Jurkat, Clone E6-1 (cell line): ENCODE data around the gene TRPM8.

Experiments
- DNase-seq: peaks from one replicate; pipeline ENCODE4 v3.0.0-alpha.2; 2011; ENCODE audit warnings: low read depth, low spot score
- H3K4me3 ChIP-seq: 2 replicates; pipeline ENCODE4 v1.5.1; 2011; ENCODE audit warnings: mild to moderate bottlenecking, low read length, control low read depth, moderate library complexity

Gene TRPM8

DNA sequence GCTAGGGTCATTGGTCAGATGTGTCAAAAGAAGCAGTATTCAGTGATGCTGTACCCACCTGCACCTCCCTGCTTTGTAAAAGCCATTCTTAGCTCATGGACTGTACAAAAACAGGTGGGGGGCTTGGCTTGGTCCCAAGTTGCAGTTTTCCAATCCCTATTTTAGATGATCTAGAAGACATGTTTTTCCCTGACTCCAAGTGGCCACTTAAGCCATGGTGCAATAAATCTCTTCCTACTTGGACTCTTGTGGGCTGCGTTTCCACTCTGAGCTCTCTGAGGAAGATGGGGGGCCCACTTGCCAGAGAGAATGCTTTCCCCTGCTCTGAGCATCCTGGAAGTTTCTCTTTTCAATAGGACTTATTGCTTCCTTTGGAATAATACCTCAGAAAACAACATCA is 76.3 kb downstream of the TRPM8 start:
- H3K4me3 ChIP-seq = no peak overlapping the region
- DNase-seq = no peak

DNA sequence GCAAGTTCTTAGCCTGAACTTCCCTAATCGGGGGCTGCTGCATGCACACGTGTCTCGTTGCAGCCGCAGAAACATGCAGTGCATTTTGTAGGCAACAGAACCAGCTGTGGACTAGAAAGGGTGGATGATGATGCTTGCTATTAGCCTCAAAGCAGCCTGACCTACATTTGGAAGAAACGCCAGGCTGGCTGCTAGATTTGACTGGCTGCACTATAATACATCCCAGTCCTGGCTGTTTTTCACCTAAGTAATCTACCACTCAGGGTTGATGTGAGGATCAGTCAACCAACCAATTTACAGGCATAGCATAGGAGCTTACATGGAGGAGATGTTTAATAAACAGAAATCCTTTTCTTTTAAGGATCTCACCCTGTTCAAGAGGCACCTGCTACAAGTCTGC is 77.0 kb downstream of the TRPM8 start:
- no peak for DNase-seq
- no peak overlapping the region for H3K4me3 ChIP-seq

DNA sequence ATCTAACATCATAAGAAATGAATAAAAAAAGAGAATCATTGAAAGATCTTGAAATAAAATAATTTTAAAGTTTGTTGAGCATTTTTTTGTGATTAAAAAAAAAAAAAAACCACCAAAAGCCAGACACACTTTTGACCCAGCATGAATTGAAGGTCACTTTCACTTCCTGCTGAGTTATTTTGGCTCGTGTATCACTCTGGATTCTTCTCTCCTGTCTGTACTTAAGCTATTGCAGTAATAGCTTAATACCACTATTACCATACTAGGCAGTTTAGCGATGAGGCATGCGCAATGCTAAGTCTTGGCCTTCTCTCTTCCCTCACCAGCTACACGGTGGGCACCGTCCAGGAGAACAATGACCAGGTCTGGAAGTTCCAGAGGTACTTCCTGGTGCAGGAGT is 78.8 kb downstream of the TRPM8 start:
- no peak overlapping the region for H3K4me3 ChIP-seq
- no peak for DNase-seq

DNA sequence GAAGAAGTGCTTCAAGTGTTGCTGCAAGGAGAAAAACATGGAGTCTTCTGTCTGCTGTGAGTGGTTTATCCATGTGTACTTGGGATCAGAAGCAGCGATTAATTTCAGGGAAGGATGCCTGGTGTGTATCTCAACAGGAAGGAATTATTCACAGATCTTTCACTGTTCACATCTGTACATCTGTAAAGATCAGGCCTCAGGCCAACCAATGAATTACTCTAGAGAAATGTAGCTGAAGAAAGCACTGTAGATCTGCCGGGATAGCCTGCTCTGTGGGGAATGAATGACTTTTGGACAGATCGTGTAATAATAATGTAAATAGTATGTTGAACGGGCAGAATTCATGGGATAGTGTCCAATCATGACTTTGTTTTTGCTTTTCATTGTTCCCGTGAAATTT is 79.3 kb downstream of the TRPM8 start:
- DNase-seq = no peak
- no peak overlapping the region for H3K4me3 ChIP-seq

DNA sequence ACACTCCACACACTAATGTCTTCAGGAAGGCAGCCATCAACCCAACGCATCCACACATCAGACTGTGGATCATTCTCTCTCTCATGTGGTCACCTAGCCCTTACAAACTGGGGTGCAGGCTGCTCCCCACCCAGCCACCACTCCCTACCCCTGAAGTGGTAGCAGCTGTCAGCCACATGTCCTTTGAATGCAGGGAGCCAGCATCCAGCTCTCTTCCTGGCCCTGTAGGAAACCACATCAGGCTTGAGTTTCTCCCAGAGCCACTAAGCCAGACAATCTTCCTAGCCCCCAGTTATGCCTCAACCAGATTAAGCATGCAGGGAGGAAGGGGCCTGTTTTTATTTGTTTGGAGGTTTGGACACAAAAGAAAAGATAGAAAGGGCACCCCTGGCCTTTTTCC is 80.5 kb downstream of the TRPM8 start:
- DNase-seq = no peak
- no peak overlapping the region for H3K4me3 ChIP-seq

DNA sequence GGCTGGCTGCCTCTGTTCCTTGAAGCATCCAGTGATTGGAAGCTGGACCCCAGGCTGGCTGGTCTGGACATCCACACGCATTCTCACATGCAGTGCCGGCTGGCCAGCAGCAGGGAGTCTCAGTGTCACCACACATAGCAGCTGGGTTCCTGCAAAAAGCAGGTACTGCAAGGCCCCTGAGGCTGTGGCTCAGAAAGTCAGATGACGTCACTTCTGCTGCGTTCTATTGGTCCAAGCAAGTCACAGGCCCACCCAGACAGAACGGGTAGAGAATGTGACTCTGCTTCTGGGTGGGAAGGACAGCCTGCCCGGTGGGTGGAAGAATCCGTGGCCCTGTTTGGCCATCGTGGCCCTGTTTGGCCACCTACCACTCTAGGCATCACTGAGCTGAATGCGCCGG is 82.0 kb downstream of the TRPM8 start:
- no peak overlapping the region for H3K4me3 ChIP-seq
- DNase-seq = peak; percentile 12

DNA sequence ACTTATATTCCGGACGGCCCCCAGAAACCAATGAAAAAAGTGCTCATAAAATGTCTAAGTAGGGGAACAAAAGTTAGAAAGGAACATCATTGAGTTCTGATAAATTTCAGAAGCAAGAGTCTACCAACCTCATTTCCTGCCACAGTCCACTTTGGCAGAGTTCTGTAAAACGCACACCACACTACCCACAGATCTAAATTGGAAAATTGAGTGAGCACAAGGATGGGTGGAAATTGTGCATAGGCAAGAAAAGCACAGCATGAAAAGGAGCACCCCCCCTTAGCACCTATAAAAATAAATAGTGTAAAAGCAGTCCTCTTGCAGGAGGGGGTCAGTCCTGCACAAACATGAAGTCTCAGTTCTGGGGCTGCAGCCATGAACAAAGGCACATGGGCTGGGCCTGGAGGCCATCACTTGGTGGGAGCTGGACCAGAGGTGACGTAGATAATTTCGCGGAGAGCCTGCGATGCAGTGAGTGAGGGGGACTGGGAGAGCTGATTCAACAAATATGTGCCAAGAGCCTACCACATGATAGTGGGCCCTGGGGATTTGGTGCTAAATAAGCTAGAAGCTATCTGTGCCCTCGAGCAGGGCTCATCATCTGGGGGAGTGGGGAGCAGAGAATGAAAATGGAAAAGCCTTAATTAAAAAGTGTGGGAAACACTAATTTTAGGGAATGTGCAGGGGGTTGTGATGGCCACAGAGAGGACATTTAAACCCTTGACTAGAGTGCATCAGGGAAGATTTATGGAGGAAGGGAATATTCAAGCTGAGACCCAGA is 84.4 kb downstream of the TRPM8 start:
- peak; percentile 20 for DNase-seq
- H3K4me3 ChIP-seq = no peak overlapping the region

DNA sequence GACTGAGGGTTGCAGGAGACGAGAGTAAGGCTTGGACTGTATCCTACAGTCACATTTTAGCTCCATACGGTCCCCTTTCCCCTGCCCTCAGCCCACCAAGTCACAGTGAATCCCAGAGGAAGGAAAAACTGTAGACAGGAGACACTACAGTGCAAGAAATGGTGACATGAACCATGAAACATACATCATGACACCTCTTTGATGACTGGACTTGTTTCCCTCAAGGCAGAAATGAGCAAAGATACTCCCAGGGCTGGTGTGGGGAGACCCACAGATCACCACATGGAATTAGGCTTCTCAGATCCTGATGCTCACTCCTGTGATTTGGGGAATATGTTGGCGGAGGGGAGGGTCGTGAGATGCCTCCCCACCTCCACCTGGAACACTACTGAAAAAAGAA is 85.1 kb downstream of the TRPM8 start:
- no peak for DNase-seq

DNA sequence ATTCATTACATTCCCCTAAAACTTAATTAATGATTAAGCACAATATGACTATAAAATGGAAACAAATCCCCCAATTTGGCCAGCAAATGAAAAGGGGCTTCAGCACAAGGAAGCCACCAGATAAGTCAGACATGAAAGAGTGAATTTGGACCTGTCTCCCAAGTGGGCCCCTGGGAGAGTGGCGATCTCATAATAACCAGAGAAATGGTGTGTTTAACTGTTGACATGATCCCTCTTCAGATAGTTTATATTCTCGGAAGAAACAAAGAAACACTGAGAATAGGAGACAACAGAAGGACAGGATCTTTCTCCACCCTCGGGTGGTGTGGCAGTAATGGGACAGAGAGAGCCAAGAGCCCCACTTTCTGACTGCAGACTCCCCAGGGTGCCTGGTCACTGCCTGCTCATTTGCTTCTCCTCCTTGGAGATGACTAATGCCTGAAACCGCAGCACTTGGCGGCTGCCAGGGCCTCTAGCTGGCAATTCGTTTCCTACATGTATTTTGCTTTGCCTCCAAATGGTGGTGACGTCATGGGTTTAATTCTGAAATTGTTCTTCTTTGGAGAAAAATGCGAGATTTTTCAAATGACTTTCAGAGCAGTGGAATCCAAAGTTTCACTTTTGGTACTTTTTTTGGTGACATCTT is 86.9 kb downstream of the TRPM8 start:
- DNase-seq = no peak

More for the DNA sequence above, 85.1 kb downstream of the TRPM8 start:
- no peak overlapping the region for H3K4me3 ChIP-seq

DNA sequence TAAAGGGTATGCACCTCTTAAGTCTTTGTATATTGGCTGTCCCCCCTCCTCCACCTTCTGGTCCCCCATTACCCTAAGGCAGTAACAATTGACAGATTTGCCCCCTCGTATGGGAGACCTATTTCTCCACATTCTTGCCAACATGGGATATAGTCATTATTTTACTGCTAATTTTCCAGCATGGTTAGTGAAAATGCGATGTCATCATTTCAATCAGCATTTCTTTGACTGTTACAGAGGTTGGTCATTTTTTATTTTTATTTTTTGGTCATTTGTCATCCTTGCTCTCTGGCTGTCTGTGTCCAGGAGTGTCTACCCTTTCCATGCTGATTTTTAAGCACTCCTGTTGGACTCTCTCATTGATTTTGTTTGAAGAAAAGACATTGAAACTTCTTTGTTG is 88.0 kb downstream of the TRPM8 start:
- H3K4me3 ChIP-seq = no peak overlapping the region
- no peak for DNase-seq

More for the DNA sequence above, 86.9 kb downstream of the TRPM8 start:
- no peak overlapping the region for H3K4me3 ChIP-seq

DNA sequence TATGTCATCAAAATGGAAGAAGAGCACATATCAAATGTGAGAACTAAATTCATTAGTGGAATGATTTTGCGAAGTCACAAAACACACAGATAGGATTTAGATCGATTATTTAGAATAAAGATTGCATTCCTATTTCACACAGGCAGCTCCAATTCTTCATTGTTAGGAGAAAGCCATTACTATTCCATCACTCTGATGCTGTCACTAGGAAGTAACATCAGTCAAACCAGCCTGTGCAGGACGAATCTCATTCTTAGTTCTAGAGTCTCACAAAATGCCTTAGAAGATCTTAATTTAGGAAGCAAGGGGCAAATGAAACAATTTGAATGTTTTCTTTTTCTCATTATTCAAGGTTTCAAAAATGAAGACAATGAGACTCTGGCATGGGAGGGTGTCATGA is 89.3 kb downstream of the TRPM8 start:
- no peak for DNase-seq
- H3K4me3 ChIP-seq = no peak overlapping the region

DNA sequence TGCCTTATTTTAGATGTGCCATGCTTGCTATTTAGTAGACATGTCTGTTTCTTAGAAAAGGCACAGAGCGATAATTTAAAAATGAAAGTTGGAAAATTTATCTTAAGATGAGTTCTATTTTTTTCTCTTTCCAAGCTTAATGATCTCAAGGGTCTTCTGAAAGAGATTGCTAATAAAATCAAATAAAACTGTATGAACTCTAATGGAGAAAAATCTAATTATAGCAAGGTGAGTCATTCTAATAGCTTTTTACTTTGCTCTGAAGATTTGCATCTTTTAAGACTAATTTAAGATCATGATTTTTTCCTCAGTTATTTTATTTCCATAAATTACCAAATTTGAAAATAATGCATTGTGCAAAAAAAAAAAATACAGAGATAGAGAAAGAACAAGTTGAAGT is 97.3 kb downstream of the TRPM8 start:
- H3K4me3 ChIP-seq = no peak overlapping the region
- DNase-seq = no peak

DNA sequence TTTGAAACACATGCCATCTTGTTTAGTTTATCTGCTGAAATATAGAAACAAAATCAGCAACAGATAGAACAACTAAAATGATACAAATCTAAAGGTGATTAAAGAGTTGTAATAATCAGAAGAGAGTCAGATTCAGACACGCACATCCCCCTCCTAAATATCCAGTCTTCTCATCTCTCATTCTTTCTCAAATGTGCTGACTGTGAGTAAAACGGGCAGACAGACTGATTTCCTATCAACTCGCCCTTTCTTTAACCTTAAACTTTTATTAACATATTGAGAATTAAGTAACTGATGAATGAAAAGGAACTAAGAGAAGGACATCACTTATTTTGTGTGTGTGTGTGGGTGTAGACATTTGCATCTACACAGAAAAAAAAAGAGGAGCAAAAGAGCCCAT is 98.7 kb downstream of the TRPM8 start:
- H3K4me3 ChIP-seq = no peak overlapping the region
- DNase-seq = no peak

DNA sequence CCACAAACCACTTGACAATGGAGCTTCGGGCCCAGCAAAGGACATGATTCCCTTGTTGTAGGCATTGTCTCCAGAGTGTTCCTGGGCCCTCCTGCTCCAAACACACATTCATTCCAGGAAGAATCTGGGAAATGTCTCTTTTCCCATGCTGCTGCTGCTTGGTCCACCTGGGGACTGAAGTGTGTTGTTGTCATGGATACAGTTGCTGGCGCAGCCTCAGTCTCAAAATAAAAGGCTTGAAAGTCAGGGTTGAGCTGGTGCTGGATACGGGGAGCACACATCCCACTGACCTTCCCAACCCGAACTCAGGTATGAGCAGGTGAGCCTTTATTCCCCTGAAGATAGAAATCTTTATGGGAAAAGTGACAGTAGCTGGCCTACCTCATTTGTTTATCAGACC is 102.7 kb downstream of the TRPM8 start:
- no peak overlapping the region for H3K4me3 ChIP-seq
- no peak for DNase-seq

DNA sequence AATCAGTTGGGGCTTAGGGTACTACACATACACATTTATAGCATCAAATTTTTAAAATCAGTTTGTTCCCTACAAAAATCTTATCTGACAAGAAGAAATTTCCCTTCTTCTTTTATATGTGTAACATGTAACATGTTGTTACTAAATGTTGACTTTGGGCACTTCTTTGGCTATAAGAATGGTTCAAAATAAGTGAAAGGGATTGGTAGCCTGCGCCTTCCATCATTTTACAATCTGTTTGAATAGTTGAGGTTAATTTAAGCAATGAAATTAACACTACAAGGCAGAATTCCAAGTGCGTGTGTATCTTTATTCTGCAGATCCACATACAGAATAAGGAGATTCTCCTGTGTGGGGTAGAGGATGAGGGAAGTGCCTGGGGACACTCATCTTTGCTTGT is 103.2 kb downstream of the TRPM8 start:
- no peak overlapping the region for H3K4me3 ChIP-seq
- DNase-seq = no peak

DNA sequence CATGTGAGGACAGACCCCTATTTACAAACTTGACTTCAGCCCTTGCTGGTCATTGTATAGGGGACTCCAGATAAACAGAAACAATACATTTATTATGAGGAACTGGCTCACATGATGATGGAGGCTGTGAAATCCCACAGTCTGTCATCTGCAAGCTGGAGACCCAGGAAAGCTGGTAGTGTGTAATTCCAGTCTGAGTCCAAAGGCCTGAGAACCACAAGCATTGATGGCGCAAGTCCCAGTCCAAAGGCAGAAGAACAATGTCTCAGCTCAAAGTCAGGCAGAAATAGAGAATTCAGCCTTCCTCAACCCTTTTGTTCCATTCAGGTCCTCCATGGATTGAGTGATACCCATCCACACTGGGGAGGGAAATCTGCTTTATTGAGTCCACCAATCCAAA is 105.3 kb downstream of the TRPM8 start:
- H3K4me3 ChIP-seq = no peak overlapping the region
- no peak for DNase-seq

DNA sequence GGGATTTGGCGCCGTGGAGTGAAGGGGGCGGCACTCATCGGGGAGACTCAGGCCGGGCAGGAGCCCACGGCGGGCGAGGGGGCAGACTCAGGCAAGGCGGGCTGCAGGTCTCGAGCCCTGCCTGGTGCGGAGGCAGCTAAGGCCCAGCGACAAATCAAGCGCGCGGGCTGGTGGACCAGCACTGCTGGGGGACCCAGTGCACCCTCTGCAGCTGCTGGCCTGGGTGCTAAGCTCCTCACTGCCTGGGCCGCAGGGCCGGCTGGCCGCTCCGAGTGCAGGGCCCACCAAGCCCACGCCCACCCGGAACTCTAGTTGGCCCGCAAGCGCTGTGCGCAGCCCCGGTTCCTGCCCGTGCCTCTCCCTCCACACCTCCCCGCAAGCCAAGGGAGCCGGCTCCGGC is 107.1 kb downstream of the TRPM8 start:
- no peak overlapping the region for H3K4me3 ChIP-seq
- no peak for DNase-seq

DNA sequence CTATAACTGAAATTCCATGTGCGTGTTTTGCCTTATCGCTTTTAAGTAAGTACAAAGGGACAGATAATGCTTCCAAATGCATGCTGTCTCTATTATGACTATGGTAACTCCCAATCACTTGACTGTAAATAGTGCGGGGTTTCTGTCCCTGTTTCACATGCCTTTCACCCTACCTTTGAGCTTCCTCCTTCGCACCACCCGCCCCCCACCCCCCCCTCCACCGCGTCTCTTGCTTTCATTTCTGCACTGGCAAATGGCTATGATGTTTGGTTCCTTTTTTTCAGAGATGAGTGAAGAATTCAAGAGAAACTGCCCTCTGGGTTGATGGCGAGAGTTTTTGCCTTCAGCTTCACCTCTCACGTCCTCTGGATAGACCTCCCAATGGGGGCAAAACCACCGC is 108.3 kb downstream of the TRPM8 start:
- H3K4me3 ChIP-seq = no peak overlapping the region
- no peak for DNase-seq

DNA sequence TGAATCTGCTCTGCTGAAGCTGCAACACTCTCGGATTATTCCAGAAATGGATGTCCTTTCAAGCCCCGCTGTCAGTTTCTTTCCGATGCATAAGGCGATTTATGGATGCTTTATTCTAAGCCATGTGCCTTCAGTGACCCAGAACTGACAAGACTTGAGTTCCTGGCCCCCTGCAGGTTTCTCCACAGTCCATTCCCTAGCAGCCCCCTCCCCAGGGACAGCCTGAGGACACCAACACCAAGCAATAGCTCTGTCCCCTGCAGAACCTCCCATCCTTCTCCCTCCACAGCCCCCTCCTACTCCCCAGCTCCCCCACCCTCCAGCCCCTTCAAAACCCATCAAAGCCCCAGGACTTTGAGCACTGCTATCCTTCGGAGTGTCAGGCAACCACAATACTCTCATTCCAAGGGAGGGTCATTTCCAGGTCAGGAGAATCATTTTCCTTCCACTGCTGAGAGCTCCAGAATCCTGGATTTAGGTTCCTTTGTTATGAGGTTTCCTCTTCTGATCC is 108.8 kb downstream of the TRPM8 start:
- H3K4me3 ChIP-seq = no peak overlapping the region

DNA sequence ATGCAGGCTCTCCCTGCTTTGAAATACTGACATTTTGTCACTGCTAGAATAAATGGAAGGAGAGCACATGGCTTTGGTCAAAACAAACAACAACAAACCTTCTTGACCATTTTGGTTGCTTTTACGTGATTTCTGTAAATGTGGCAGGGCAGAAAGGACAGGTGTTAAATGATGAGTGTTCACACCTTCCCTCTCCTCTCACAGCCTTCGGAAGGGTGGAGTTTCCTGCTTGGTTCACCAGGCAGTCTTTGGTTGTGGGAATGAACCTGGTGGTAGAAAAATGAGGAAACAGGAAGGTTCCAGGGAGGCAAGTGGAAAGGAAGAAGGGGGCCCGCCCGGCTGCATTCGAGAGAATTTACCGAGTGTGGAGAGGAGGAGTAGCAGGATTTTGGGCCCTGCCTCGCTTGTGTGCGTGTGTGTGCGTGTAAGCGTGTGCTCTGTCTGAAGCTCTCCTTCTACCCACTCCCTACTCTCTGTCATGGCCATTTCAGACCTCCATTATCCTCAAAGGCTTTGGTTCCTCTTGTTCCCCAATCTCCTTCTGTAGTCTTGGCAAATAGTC is 109.6 kb downstream of the TRPM8 start:
- no peak for DNase-seq
- H3K4me3 ChIP-seq = no peak overlapping the region

More for the DNA sequence above, 108.8 kb downstream of the TRPM8 start:
- no peak for DNase-seq
